ENCODE data around the gene TIMM50. TPM values are rescaled to one million over a fixed set of nuclear protein-coding genes. Genes with fewer than 3 reads are reported as not detected.

TIMM50 gene
- total and polyA plus RNA-seq, 2 of the 13 experiments (the other 11 are each of a cell fraction or from before 2014, with no cell fraction given): 91.1 to 92.5 TPM

GRCh38 chr19:39438270-39438934 is 42.2 kb upstream of the TIMM50 start (continued):
- no peak for TF ChIP-seq UBTF (CRISPR knock-in tag; IDR thresholded peaks at IDR 0.05)
- TF ChIP-seq GATA4 (IDR thresholded peaks at IDR 0.05; ENCODE audit: borderline replicate concordance, low read depth): no peak
- TF ChIP-seq SAP130 (CRISPR knock-in tag; IDR thresholded peaks at IDR 0.05; ENCODE audit: low read depth): peak; percentile 36; the same call in 1 of the 2 replicates
- no peak for TF ChIP-seq TGIF2 (CRISPR knock-in tag; IDR thresholded peaks at IDR 0.05)
- peak; percentile 94 for TF ChIP-seq TEAD3 (CRISPR knock-in tag; optimal IDR thresholded peaks at IDR 0.05; ENCODE audit: borderline replicate concordance)
- TF ChIP-seq ELF4 (CRISPR knock-in tag; IDR thresholded peaks at IDR 0.05; ENCODE audit: borderline replicate concordance): no peak
- no peak for TF ChIP-seq ZNF629 (CRISPR knock-in tag; conservative IDR thresholded peaks at IDR 0.05)
- no peak for TF ChIP-seq E2F1 (CRISPR knock-in tag; IDR thresholded peaks at IDR 0.05)
- no peak for TF ChIP-seq ATM (IDR thresholded peaks at IDR 0.05; ENCODE audit: borderline replicate concordance)
- TF ChIP-seq KDM6A (CRISPR knock-in tag; IDR thresholded peaks at IDR 0.05; ENCODE audit: low read depth): no peak
- TF ChIP-seq ZNF747 (CRISPR knock-in tag; IDR thresholded peaks at IDR 0.05; ENCODE audit: borderline replicate concordance): no peak
- TF ChIP-seq SOX6 (IDR thresholded peaks at IDR 0.05): no peak
- 0 out of 2 replicates have a peak, but pooled peaks have one; percentile 17 for TF ChIP-seq SOX6 (CRISPR knock-in tag; IDR thresholded peaks at IDR 0.05)
- no peak for TF ChIP-seq ZKSCAN8 (CRISPR knock-in tag; IDR thresholded peaks at IDR 0.05; ENCODE audit: borderline replicate concordance)
- peak; percentile 78; the same call in 1 of the 2 replicates for TF ChIP-seq ZNF362 (CRISPR knock-in tag; IDR thresholded peaks at IDR 0.05; ENCODE audit: borderline replicate concordance)
- TF ChIP-seq PPARG (CRISPR knock-in tag; conservative IDR thresholded peaks at IDR 0.05): no peak
- TF ChIP-seq ATF7 (IDR thresholded peaks at IDR 0.05): peak; percentile 57; the same call in 1 of the 2 replicates
- TF ChIP-seq ATF7 (CRISPR knock-in tag; IDR thresholded peaks at IDR 0.05): no peak
- peak; percentile 92 for TF ChIP-seq CEBPG (CRISPR knock-in tag; IDR thresholded peaks at IDR 0.05)
- peak; percentile 88 for TF ChIP-seq ATF3 (CRISPR knock-in tag; IDR thresholded peaks at IDR 0.05)
- TF ChIP-seq GFI1 (CRISPR knock-in tag; IDR thresholded peaks at IDR 0.05; ENCODE audit: borderline replicate concordance): 0 out of 2 replicates have a peak, but pooled peaks have one; percentile 16
- TF ChIP-seq FOSL2 (CRISPR knock-in tag; IDR thresholded peaks at IDR 0.05): peak; percentile 69

All from HepG2 (cell line).